HEK293 (cell line): Measurements from ENCODE around the gene LILRB3.
"Not testable (repeated sequence)": the region's sequence is repeated elsewhere in the genome, so short reads cannot be mapped to it uniquely, and the experiment has no call there.

Experiments
- ATF2 ChIP-seq: fragments of 450-650 bp; formaldehyde crosslinking; IDR thresholded peaks from 2 replicates; pipeline ENCODE4 v1.5.1; 2016; ENCODE audit warnings: missing biosample characterization, missing genetic modification characterization, low read depth
- GFI1B ChIP-seq: fragments of 450-650 bp; formaldehyde crosslinking; IDR thresholded peaks from 2 replicates; pipeline ENCODE4 v1.5.1; 2016; ENCODE audit warnings: missing biosample characterization, missing genetic modification characterization
- ZNF398 ChIP-seq: fragments of 450-650 bp; formaldehyde crosslinking; IDR thresholded peaks from 2 replicates; pipeline ENCODE4 v1.5.1; 2017; ENCODE audit warnings: missing biosample characterization, missing genetic modification characterization
- ZNF701 ChIP-seq: fragments of 450-650 bp; formaldehyde crosslinking; IDR thresholded peaks from 2 replicates; pipeline ENCODE4 v1.5.1; 2016; ENCODE audit warnings: missing biosample characterization, missing genetic modification characterization
- TF ChIP-seq, protein P1 (sequence below): fragments of 450-650 bp; formaldehyde crosslinking; IDR thresholded peaks from 2 replicates; pipeline ENCODE4 v1.5.1; 2016; ENCODE audit warnings: missing biosample characterization, missing genetic modification characterization
- TF ChIP-seq, protein P2 (sequence below): fragments of 450-650 bp; formaldehyde crosslinking; IDR thresholded peaks from 2 replicates; pipeline ENCODE4 v1.5.1; 2016; ENCODE audit warnings: missing biosample characterization, missing genetic modification characterization

- TF ChIP-seq, protein P1, sequence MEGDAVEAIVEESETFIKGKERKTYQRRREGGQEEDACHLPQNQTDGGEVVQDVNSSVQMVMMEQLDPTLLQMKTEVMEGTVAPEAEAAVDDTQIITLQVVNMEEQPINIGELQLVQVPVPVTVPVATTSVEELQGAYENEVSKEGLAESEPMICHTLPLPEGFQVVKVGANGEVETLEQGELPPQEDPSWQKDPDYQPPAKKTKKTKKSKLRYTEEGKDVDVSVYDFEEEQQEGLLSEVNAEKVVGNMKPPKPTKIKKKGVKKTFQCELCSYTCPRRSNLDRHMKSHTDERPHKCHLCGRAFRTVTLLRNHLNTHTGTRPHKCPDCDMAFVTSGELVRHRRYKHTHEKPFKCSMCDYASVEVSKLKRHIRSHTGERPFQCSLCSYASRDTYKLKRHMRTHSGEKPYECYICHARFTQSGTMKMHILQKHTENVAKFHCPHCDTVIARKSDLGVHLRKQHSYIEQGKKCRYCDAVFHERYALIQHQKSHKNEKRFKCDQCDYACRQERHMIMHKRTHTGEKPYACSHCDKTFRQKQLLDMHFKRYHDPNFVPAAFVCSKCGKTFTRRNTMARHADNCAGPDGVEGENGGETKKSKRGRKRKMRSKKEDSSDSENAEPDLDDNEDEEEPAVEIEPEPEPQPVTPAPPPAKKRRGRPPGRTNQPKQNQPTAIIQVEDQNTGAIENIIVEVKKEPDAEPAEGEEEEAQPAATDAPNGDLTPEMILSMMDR (tag by site-specific recombination): not testable (repeated sequence)
- not testable (repeated sequence) for TF ChIP-seq ZNF701; GFI1B (tag by site-specific recombination); ZNF398 (tag by site-specific recombination); ATF2
- TF ChIP-seq, protein P2, sequence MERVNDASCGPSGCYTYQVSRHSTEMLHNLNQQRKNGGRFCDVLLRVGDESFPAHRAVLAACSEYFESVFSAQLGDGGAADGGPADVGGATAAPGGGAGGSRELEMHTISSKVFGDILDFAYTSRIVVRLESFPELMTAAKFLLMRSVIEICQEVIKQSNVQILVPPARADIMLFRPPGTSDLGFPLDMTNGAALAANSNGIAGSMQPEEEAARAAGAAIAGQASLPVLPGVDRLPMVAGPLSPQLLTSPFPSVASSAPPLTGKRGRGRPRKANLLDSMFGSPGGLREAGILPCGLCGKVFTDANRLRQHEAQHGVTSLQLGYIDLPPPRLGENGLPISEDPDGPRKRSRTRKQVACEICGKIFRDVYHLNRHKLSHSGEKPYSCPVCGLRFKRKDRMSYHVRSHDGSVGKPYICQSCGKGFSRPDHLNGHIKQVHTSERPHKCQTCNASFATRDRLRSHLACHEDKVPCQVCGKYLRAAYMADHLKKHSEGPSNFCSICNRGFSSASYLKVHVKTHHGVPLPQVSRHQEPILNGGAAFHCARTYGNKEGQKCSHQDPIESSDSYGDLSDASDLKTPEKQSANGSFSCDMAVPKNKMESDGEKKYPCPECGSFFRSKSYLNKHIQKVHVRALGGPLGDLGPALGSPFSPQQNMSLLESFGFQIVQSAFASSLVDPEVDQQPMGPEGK: not testable (repeated sequence)
Observed at GRCh38 chr19:54223937-54224281, 1.1 kb upstream of the LILRB3 start.
